Adrenal gland (tissue), 5 donors: Measurements from ENCODE around the gene COL2A1.

Experiments
- CTCF ChIP-seq, 6 experiments: fragments of 450-650 bp in 4 of 6; fragments of 200-600 bp in 2 of 6; sonication (generic) in 1 of 6; IDR thresholded peaks; 1 replicate in 5 of 6; 2 replicates in 1 of 6; pipeline versions ENCODE4 v1.5.1 to v1.8.0; 2016 to 2021; ENCODE audit warnings: antibody characterized with exemption in 6 of 6, mild to moderate bottlenecking in 2 of 6, moderate library complexity in 1 of 6
- POLR2A ChIP-seq, 2 donors: fragments of 450-650 bp; IDR thresholded peaks; one replicate each; pipeline ENCODE4 v1.6.1; 2017; ENCODE audit warnings: antibody characterized with exemption in 2 of 2, mild to moderate bottlenecking in 2 of 2, moderate library complexity in 1 of 2
- donor health status: DM: no; HTN: no; CAD: no.

GRCh38 chr12:47992776-47993175 is 11.5 kb downstream of the COL2A1 start:
- TF ChIP-seq CTCF (IDR thresholded peaks at IDR 0.05), result no peak
- no peak for TF ChIP-seq POLR2A (IDR thresholded peaks at IDR 0.05)
